GM12874 (cell line): ENCODE data around the gene KATNAL1.

Experiments used
- CTCF ChIP-seq: IDR thresholded peaks from 2 replicates; pipeline ENCODE4 v1.5.1; 2011; ENCODE audit warnings: low read depth, mild to moderate bottlenecking, control low read depth, low read length, moderate library complexity; ENCODE audit not compliant: insufficient read depth

The KATNAL1 gene

GRCh38 chr13:30289533-30289932, 17.8 kb downstream of the KATNAL1 start:
- TF ChIP-seq CTCF: no peak

DNA sequence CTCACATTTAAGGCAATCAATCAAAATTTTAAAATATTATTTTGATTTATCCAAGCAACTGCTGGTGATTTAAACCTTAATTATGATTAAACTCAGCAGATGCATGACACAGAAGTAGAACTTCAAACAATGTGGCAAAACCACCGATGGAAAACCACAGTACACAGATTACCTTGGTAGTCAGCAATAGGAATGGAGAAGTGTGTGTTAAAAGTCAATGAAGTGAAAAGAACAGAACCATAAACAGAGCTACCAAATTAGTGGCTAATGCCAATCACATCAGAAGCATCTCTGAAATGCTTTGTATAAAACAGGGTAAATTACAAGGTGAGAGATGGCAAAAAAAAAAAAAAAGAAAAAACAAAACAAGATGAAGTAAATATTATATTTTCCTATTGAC, 31.2 kb downstream of the KATNAL1 start:
- no peak for TF ChIP-seq CTCF

GRCh38 chr13:30274083-30274482, 33.3 kb downstream of the KATNAL1 start:
- TF ChIP-seq CTCF: no peak

- no peak for TF ChIP-seq CTCF
Measured at GRCh38 chr13:30268673-30269072, 38.7 kb downstream of the KATNAL1 start.

- no peak for TF ChIP-seq CTCF
Measured at GRCh38 chr13:30266756-30267155, 40.6 kb downstream of the KATNAL1 start.

GRCh38 chr13:30257468-30258099, 49.8 kb downstream of the KATNAL1 start:
- no peak for TF ChIP-seq CTCF

DNA sequence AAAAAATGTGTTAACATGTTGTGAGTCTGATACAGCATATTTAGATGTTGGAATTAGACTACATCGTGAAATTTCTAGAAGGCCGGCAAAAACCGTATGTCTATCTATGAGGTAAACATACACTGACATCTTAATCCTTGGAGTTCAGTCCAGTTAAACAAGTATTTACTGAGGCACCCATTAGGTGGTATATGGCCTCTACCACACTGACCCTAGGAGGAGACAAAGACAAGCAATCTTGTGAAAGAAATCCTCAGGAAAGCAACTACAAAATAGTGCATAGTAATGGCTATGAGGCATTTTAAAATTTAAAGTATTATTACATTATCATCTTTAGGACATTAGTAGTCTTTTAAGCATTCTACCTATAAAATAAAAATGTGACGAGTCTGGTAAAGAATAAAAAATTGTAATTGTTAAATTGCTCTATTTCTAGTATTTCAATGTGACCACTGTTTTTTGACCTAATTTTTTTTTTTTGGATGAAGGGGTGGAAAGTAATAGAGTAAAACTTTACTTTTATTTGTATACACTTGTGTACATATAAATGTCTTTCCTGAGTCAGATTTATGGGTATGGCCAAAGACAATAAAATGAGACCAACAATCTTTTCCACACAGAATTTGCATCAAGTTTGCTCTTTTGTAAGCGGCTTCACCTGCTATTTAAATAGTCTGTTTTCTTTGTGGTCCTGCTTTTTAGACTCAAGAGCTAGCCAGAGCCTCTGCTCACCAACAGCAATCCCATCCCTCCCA, 50.5 kb downstream of the KATNAL1 start:
- TF ChIP-seq CTCF: no peak
